K562 treated with DMSO at 1 percent for 4 hours (cell line): Measurements from ENCODE around the gene MYRFL. TPM values are rescaled to one million over a fixed set of nuclear protein-coding genes. Genes with fewer than 3 reads are reported as not detected.

ENCODE experiments used
- total RNA-seq: library from RNA; unstranded; fragments of 300-600 nt; gene quantifications from 2 replicates; pipeline ENCODE4 v1.2.3, GENCODE V29; 2022; ENCODE audit not compliant: insufficient read depth

The MYRFL gene
- not detected in 2 replicates for total RNA-seq

DNA sequence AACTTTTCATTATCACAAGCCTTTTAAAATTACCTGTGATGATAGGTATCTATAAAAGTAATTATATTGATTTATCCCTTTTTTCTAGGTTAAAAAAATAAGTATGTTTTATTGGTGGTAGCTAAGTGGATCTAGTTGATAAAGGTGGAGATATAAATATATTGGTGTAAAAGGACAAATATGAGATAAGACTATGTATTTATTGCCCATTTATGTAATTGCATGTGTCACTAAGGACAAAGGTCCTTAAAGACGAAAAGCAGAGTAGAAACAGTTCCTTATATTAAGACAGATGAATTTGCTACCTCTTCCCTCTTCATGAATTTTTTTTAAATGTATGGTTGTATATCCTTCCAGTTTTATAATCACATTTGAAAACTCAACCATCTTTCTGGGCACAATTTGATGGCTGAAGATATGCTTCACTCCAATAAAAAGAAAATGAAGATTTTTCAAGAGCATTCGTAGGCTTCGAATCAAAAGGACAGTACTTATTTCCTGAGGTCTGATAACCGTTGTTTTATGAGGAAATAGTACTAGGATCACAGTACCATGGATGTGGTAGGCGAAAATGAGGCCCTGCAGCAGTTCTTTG lies at the start of gene MYRFL:
MYRFL (plus strand) TSS at position 262 of the 595 bp plus-strand sequence; CDS start at position 553, 291 bp downstream.

Other genes starting within 250 kb of the MYRFL start
- 179 and 220 TPM in 2 replicates for gene CCT2, start 239.8 kb upstream of the MYRFL start, total RNA-seq
- gene LRRC10, start 214.3 kb upstream of the MYRFL start, total RNA-seq = not detected in 2 replicates
- not detected in 2 replicates for gene BEST3, start 125.9 kb upstream of the MYRFL start, total RNA-seq
- gene RAB3IP, start 86.4 kb upstream of the MYRFL start, total RNA-seq = 7.3 and 18.1 TPM in 2 replicates